Upper lobe of left lung (tissue), 4 donors: Measurements from ENCODE around the gene ANAPC2.

Experiments used
- CTCF ChIP-seq, 6 experiments: fragments of 450-650 bp in 4 of 6; fragments of 200-600 bp in 2 of 6; sonication (generic) in 2 of 6; IDR thresholded peaks; one replicate each; pipeline ENCODE4 v1.5.1; 2016 to 2019; ENCODE audit warnings: antibody characterized with exemption in 6 of 6
- EP300 ChIP-seq, 4 donors: sonication (generic); formaldehyde crosslinking; IDR thresholded peaks; one replicate each; pipeline ENCODE4 v1.5.1; 2017; ENCODE audit warnings: antibody characterized with exemption in 4 of 4, control low read depth in 2 of 4
- POLR2A ChIP-seq, 4 donors: fragments of 450-650 bp; IDR thresholded peaks; one replicate each; pipeline ENCODE4 v1.5.1; 2016 to 2017; ENCODE audit warnings: antibody characterized with exemption in 4 of 4, mild to moderate bottlenecking in 2 of 4

GRCh38 chr9:137141976-137142936 lies 46.1 kb downstream of the ANAPC2 start:
- TF ChIP-seq CTCF (IDR thresholded peaks at IDR 0.05) (no peak), POLR2A (IDR thresholded peaks at IDR 0.05) (no peak), EP300 (IDR thresholded peaks at IDR 0.05) (no peak)
